IMR-90 (cell line): ENCODE data around the gene KIAA0040. TPM values are rescaled to one million over a fixed set of nuclear protein-coding genes. Genes with fewer than 3 reads are reported as not detected.

ENCODE experiments used
- ATAC-seq: fragments of 200-7000 bp; cut with Tn5 transposase; 2 replicates; pipeline ENCODE4 v1.9.1; 2020; ENCODE audit warnings: low read depth, mild to moderate bottlenecking, moderate library complexity
- BruUV-seq: library from RNA; stranded (reverse); fragments of 400-500 nt; replicated peaks from 2 replicates; lab custom pipeline; 2021; lab: Mats Ljungman, UMichigan
- CTCF ChIA-PET: fragments of 300-600 bp; formaldehyde crosslinking; extraction: SDS; loops from one replicate; lab custom pipeline; 2021; ENCODE audit warnings: antibody characterized with exemption; lab: Yijun Ruan, JAX
- POLR2A ChIA-PET: fragments of 300-600 bp; sonication (Branson Sonifier 250); formaldehyde crosslinking; loops from one replicate; lab custom pipeline; 2022; ENCODE audit warnings: antibody characterized with exemption; ENCODE audit not compliant: unreplicated experiment; lab: Charles Lee
- DNase-seq: peaks from one replicate; pipeline ENCODE4 v3.0.0; 2013
- H2AFZ ChIP-seq: replicated peaks from 2 replicates; pipeline ENCODE3; 2013; ENCODE audit warnings: low read length, mild to moderate bottlenecking; ENCODE audit not compliant: poor library complexity
- H2AK5ac ChIP-seq: 2 replicates; pipeline ENCODE4 v1.6.1; 2013; ENCODE audit warnings: low read depth, low read length, inconsistent platforms
- H2AK9ac ChIP-seq: replicated peaks from 2 replicates; pipeline ENCODE3; 2013; ENCODE audit warnings: mild to moderate bottlenecking, low read depth, low read length, moderate library complexity; ENCODE audit not compliant: poor library complexity
- H2BK120ac ChIP-seq: 2 replicates; pipeline ENCODE4 v1.6.1; 2013; ENCODE audit warnings: low read depth, low read length, inconsistent platforms
- H2BK15ac ChIP-seq: 3 replicates; pipeline ENCODE4 v1.6.1; 2013; ENCODE audit warnings: low read depth, low read length, inconsistent platforms
- H2BK20ac ChIP-seq: 2 replicates; pipeline ENCODE4 v1.6.1; 2013; ENCODE audit warnings: low read depth, mild to moderate bottlenecking, inconsistent platforms, low read length, moderate library complexity
- H2BK5ac ChIP-seq: 2 replicates; pipeline ENCODE4 v1.6.1; 2013; ENCODE audit warnings: mild to moderate bottlenecking, low read depth, low read length, inconsistent platforms; ENCODE audit not compliant: poor library complexity, severe bottlenecking
- H3K14ac ChIP-seq: replicated peaks from 2 replicates; pipeline ENCODE4 v1.6.1; 2013; ENCODE audit warnings: low read depth, low read length, inconsistent platforms
- H3K18ac ChIP-seq: 2 replicates; pipeline ENCODE4 v1.6.1; 2013; ENCODE audit warnings: low read depth, low read length, control low read depth
- H3K23ac ChIP-seq: 2 replicates; pipeline ENCODE4 v1.6.1; 2013; ENCODE audit warnings: low read depth, low read length, inconsistent platforms
- H3K27ac ChIP-seq: 2 replicates; pipeline ENCODE4 v1.5.1; 2013; ENCODE audit warnings: mild to moderate bottlenecking, control low read depth, low read length; ENCODE audit not compliant: insufficient read depth
- H3K27me3 ChIP-seq: 2 replicates; pipeline ENCODE4 v1.6.1; 2013; ENCODE audit warnings: low read length; ENCODE audit not compliant: control insufficient read depth, insufficient read depth
- H3K36me3 ChIP-seq: 2 replicates; pipeline ENCODE4 v1.6.1; 2013; ENCODE audit warnings: low read length, mixed read lengths; ENCODE audit not compliant: control insufficient read depth, insufficient read depth
- H3K4ac ChIP-seq: 2 replicates; pipeline ENCODE4 v1.6.1; 2013; ENCODE audit warnings: low read depth, low read length, inconsistent platforms
- H3K4me1 ChIP-seq: 2 replicates; pipeline ENCODE4 v1.6.1; 2013; ENCODE audit warnings: low read length, mixed read lengths; ENCODE audit not compliant: control insufficient read depth, insufficient read depth
- H3K4me2 ChIP-seq: 2 replicates; pipeline ENCODE4 v1.6.1; 2013; ENCODE audit warnings: low read depth, mild to moderate bottlenecking, control low read depth, low read length, moderate library complexity
- H3K4me3 ChIP-seq: 2 replicates; pipeline ENCODE4 v1.5.1; 2013; ENCODE audit warnings: low read depth, mild to moderate bottlenecking, control low read depth, low read length, moderate library complexity; ENCODE audit not compliant: insufficient read depth
- H3K56ac ChIP-seq: 2 replicates; pipeline ENCODE4 v1.6.1; 2013; ENCODE audit warnings: low read length, inconsistent platforms; ENCODE audit not compliant: insufficient read depth; ENCODE audit errors: extremely low read depth
- H3K79me1 ChIP-seq, 2 experiments: 2 replicates each; pipeline ENCODE4 v1.6.1; 2013; ENCODE audit warnings: low read length in 2 of 2, inconsistent platforms in 1 of 2, low read depth in 1 of 2
- H3K9ac ChIP-seq: 2 replicates; pipeline ENCODE4 v1.6.1; 2013; ENCODE audit warnings: low read depth, low read length, control low read depth
- H3K9me1 ChIP-seq: 2 replicates; pipeline ENCODE4 v1.6.1; 2013; ENCODE audit warnings: low read length, inconsistent platforms; ENCODE audit not compliant: insufficient read depth
- H3K9me3 ChIP-seq: 2 replicates; pipeline ENCODE4 v1.6.1; 2013; ENCODE audit warnings: low read length; ENCODE audit not compliant: control insufficient read depth, insufficient read depth
- H4K20me1 ChIP-seq: 2 replicates; pipeline ENCODE4 v1.6.1; 2013; ENCODE audit warnings: low read length, inconsistent platforms; ENCODE audit not compliant: insufficient read depth
- H4K5ac ChIP-seq: 2 replicates; pipeline ENCODE4 v1.6.1; 2013; ENCODE audit warnings: mild to moderate bottlenecking, low read depth, low read length, control low read depth
- H4K8ac ChIP-seq, 2 experiments: 2 replicates each; pipeline ENCODE4 v1.6.1; 2013; ENCODE audit warnings: low read depth in 2 of 2, low read length in 2 of 2, control low read depth in 1 of 2, inconsistent platforms in 1 of 2
- H4K91ac ChIP-seq: 2 replicates; pipeline ENCODE4 v1.6.1; 2013; ENCODE audit warnings: low read depth, low read length, inconsistent platforms; ENCODE audit not compliant: insufficient read depth
- BHLHE40 ChIP-seq: fragments of 150-350 bp; IDR thresholded peaks from 2 replicates; pipeline ENCODE4 v1.6.1; 2016; ENCODE audit warnings: mild to moderate bottlenecking, low read depth, low read length
- CHD1 ChIP-seq: IDR thresholded peaks from 2 replicates; pipeline ENCODE4 v1.6.1; 2012; ENCODE audit warnings: low read depth, low read length, improper control_type of control experiment
- CTCF ChIP-seq: conservative IDR thresholded peaks from 2 replicates; pipeline ENCODE4 v1.5.1; 2012; ENCODE audit warnings: mild to moderate bottlenecking, low read depth, low read length, improper control_type of control experiment
- NFE2L2 ChIP-seq: fragments of 150-350 bp; IDR thresholded peaks from 2 replicates; pipeline ENCODE4 v1.6.1; 2016; ENCODE audit warnings: low read depth, mild to moderate bottlenecking, low read length
- RFX5 ChIP-seq: IDR thresholded peaks from 2 replicates; pipeline ENCODE4 v1.8.0; 2012; ENCODE audit warnings: low read depth, mild to moderate bottlenecking, low read length, moderate library complexity
- WGBS, 2 experiments: methylation state at CpG; one replicate each; pipeline versions ENCODE4 v1.1.5 to v1.1.7; 2013; ENCODE audit warnings: missing lambda C conversion rate in 2 of 2; ENCODE audit not compliant: insufficient read length in 1 of 2; ENCODE audit errors: extremely low coverage in 2 of 2; 5-methylcytosine and 5-hydroxymethylcytosine counted together
- dilution Hi-C: fragments of 300-500 bp; cut with HindIII; formaldehyde crosslinking; loops from one replicate; pipeline ENCODE4 v1.14.3; 2018; ENCODE audit warnings: low sequenced_read_pairs; ENCODE audit not compliant: unreplicated experiment
- in situ Hi-C: fragments of 300-500 bp; cut with MboI; formaldehyde crosslinking; loops from 3 replicates; pipeline ENCODE4 v1.14.3; 2019; ENCODE audit warnings: low sequenced_read_pairs, inconsistent platforms, mixed read lengths
- intact Hi-C: fragments of 100-400 bp; cut with micrococcal nuclease; formaldehyde crosslinking; loops from 2 replicates; pipeline ENCODE4 v1.10.0; 2022
- polyA plus RNA-seq, 3 experiments: library from polyadenylated mRNA; depleted of rRNA; stranded (reverse); fragments of >200 nt; gene quantifications; 2 replicates each; pipeline ENCODE4 v1.2.3, GENCODE V29; 2012; ENCODE audit warnings: low replicate concordance in 1 of 3
- total RNA-seq: library from RNA; depleted of rRNA; stranded (reverse); fragments of >200 nt; gene quantifications from 2 replicates; pipeline ENCODE4 v1.2.3, GENCODE V29; 2012

Gene KIAA0040
- total and polyA plus RNA-seq, 2 of the 4 experiments (the other 2 are of a cell fraction): 0.05 to 0.18 TPM

GRCh38 chr1:175219774-175220173 lies 27.2 kb upstream of the KIAA0040 start:
- H2AK9ac ChIP-seq: no peak overlapping the region
- H2AFZ ChIP-seq: no peak overlapping the region
- H3K9me1 ChIP-seq: no peaks in the 10 kb centered on the region
- H3K79me1 ChIP-seq: no peaks in the 10 kb centered on the region
- CTCF ChIA-PET: no interaction called here
- no peak overlapping the region for H3K23ac ChIP-seq
- H4K20me1 ChIP-seq: no peaks in the 10 kb centered on the region
- in situ Hi-C loops: no loop called here
- no CpG with 5 or more reads among the region's 2 CpGs for WGBS, 2 experiments
- no peak overlapping the region for H3K56ac ChIP-seq
- H2BK20ac ChIP-seq: no peak overlapping the region
- BruUV-seq: no TSS peak
- dilution Hi-C loops: no loop called here
- no peak overlapping the region for H4K5ac ChIP-seq
- no peaks in the 10 kb centered on the region for H3K36me3 ChIP-seq
- ATAC-seq: no peak
- H3K27me3 ChIP-seq: no peaks in the 10 kb centered on the region
- H4K91ac ChIP-seq: no peak overlapping the region
- H2BK120ac ChIP-seq: no peak overlapping the region
- H3K4me2 ChIP-seq: no peak overlapping the region
- no peak overlapping the region for H2AK5ac ChIP-seq
- no peak for DNase-seq
- POLR2A ChIA-PET: no interaction called here
- intact Hi-C loops: no loop called here
- H2BK15ac ChIP-seq: no peak overlapping the region
- no peak for TF ChIP-seq RFX5
- no peak for TF ChIP-seq BHLHE40
- no peak for TF ChIP-seq NFE2L2
- TF ChIP-seq CTCF: no peak
- TF ChIP-seq CHD1: no peak
- H3K4me3 ChIP-seq: no peak overlapping the region
- no peak overlapping the region for H3K18ac ChIP-seq
- H2BK5ac ChIP-seq: no peak overlapping the region
- H3K9me3 ChIP-seq: no peaks in the 10 kb centered on the region
- H3K9ac ChIP-seq: no peak overlapping the region
- no peak overlapping the region for H3K27ac ChIP-seq
- no peaks in the 10 kb centered on the region for H3K4me1 ChIP-seq
- no peak overlapping the region for H3K14ac ChIP-seq
- no peak overlapping the region for H3K4ac ChIP-seq
- no peak overlapping the region for H4K8ac ChIP-seq
